Activated naive CD8-positive, alpha-beta T cell treated with anti-CD3 and anti-CD28 coated beads, Interleukin-2, amount 50 U/mL, for 24 hours (primary cell): Measurements from ENCODE around the gene PDE5A.
"Not testable (repeated sequence)": the region's sequence is repeated elsewhere in the genome, so short reads cannot be mapped to it uniquely, and the experiment has no call there.

Experiments
- ATAC-seq: fragments of 150-1000 bp; cut with Tn5 transposase; one replicate; pipeline ENCODE4 v1.10.0; 2021
- DNase-seq: peaks from one replicate; pipeline ENCODE4 v3.0.0; 2021
- H3K27ac Mint-ChIP-seq: one replicate; pipeline ENCODE4 v1.8.0; 2021; ENCODE audit warnings: mild to moderate bottlenecking, mixed read lengths
- H3K27me3 Mint-ChIP-seq: one replicate; pipeline ENCODE4 v1.8.0; 2021; ENCODE audit warnings: mixed read lengths
- H3K36me3 Mint-ChIP-seq: one replicate; pipeline ENCODE4 v1.8.0; 2021; ENCODE audit warnings: low read depth, mixed read lengths
- H3K4me1 Mint-ChIP-seq: one replicate; pipeline ENCODE4 v1.8.0; 2021; ENCODE audit warnings: mixed read lengths
- H3K4me3 Mint-ChIP-seq: one replicate; pipeline ENCODE4 v1.8.0; 2021; ENCODE audit warnings: mild to moderate bottlenecking, moderate library complexity, mixed read lengths
- H3K9me3 Mint-ChIP-seq: one replicate; pipeline ENCODE4 v1.8.0; 2021; ENCODE audit warnings: mixed read lengths

Gene PDE5A

GRCh38 chr4:119506806-119507205, 121.8 kb downstream of the PDE5A start:
- H3K4me1 Mint-ChIP-seq = no peaks in the 10 kb centered on the region
- no peak overlapping the region for H3K27ac Mint-ChIP-seq

GRCh38 chr4:119504616-119505015, 124.0 kb downstream of the PDE5A start:
- ATAC-seq (no peak), DNase-seq (no peak)
- peaks cover 10% of the 10 kb centered on the region for H3K36me3 Mint-ChIP-seq
- H3K4me1 Mint-ChIP-seq = no peaks in the 10 kb centered on the region
- no peaks in the 10 kb centered on the region for H3K9me3 Mint-ChIP-seq
- no peak overlapping the region for H3K27ac Mint-ChIP-seq
- H3K27me3 Mint-ChIP-seq = no peaks in the 10 kb centered on the region
- no peak overlapping the region for H3K4me3 Mint-ChIP-seq

More at GRCh38 chr4:119506806-119507205, 121.8 kb downstream of the PDE5A start:
- ATAC-seq (no peak), DNase-seq (no peak)
- no peaks in the 10 kb centered on the region for H3K9me3 Mint-ChIP-seq
- no peaks in the 10 kb centered on the region for H3K27me3 Mint-ChIP-seq
- no peak overlapping the region for H3K4me3 Mint-ChIP-seq
- H3K36me3 Mint-ChIP-seq = peaks cover 1% of the 10 kb centered on the region

- H3K4me1 Mint-ChIP-seq = no peaks in the 10 kb centered on the region
- no peak overlapping the region for H3K27ac Mint-ChIP-seq
- peaks cover 19% of the 10 kb centered on the region for H3K36me3 Mint-ChIP-seq
Measured at GRCh38 chr4:119501740-119502139, 126.9 kb downstream of the PDE5A start.

GRCh38 chr4:119498527-119498926, 130.1 kb downstream of the PDE5A start:
- Mint-ChIP-seq H3K9me3 (no peaks in the 10 kb centered on the region), H3K27ac (no peak overlapping the region), H3K4me3 (no peak overlapping the region), H3K4me1 (no peaks in the 10 kb centered on the region), H3K36me3 (peaks cover 27% of the 10 kb centered on the region), H3K27me3 (no peaks in the 10 kb centered on the region)
- no peak for ATAC-seq
- no peak for DNase-seq

More at GRCh38 chr4:119501740-119502139, 126.9 kb downstream of the PDE5A start:
- DNase-seq (no peak), ATAC-seq (no peak)
- Mint-ChIP-seq H3K4me3 (no peak overlapping the region), H3K9me3 (no peaks in the 10 kb centered on the region), H3K27me3 (no peaks in the 10 kb centered on the region)

- H3K9me3 Mint-ChIP-seq = no peaks in the 10 kb centered on the region
- H3K36me3 Mint-ChIP-seq = peaks cover 19% of the 10 kb centered on the region
- DNase-seq = no peak
- no peak overlapping the region for H3K27ac Mint-ChIP-seq
- no peaks in the 10 kb centered on the region for H3K4me1 Mint-ChIP-seq
- no peak overlapping the region for H3K4me3 Mint-ChIP-seq
- H3K27me3 Mint-ChIP-seq = no peaks in the 10 kb centered on the region
- ATAC-seq = no peak
Measured at GRCh38 chr4:119493886-119494285, 134.7 kb downstream of the PDE5A start.

- no peaks in the 10 kb centered on the region for H3K4me1 Mint-ChIP-seq
- ATAC-seq (no peak), DNase-seq (no peak)
- H3K27me3 Mint-ChIP-seq = no peaks in the 10 kb centered on the region
- H3K27ac Mint-ChIP-seq = no peak overlapping the region
- H3K36me3 Mint-ChIP-seq = peaks cover 14% of the 10 kb centered on the region
- H3K9me3 Mint-ChIP-seq = no peaks in the 10 kb centered on the region
- no peak overlapping the region for H3K4me3 Mint-ChIP-seq
Measured at GRCh38 chr4:119493419-119493818, 135.2 kb downstream of the PDE5A start.

GRCh38 chr4:119490335-119490734, 138.3 kb downstream of the PDE5A start:
- no peak overlapping the region for H3K27ac Mint-ChIP-seq
- ATAC-seq (no peak), DNase-seq (no peak)

GRCh38 chr4:119489305-119489704, 139.3 kb downstream of the PDE5A start:
- Mint-ChIP-seq H3K9me3 (peaks cover 11% of the 10 kb centered on the region), H3K4me1 (no peaks in the 10 kb centered on the region), H3K36me3 (peaks cover 12% of the 10 kb centered on the region), H3K4me3 (no peak overlapping the region), H3K27ac (no peak overlapping the region), H3K27me3 (no peaks in the 10 kb centered on the region)
- DNase-seq (no peak), ATAC-seq (no peak)

More at GRCh38 chr4:119490335-119490734, 138.3 kb downstream of the PDE5A start:
- Mint-ChIP-seq H3K36me3 (peaks cover 13% of the 10 kb centered on the region), H3K9me3 (peaks cover 6% of the 10 kb centered on the region), H3K4me3 (no peak overlapping the region), H3K27me3 (no peaks in the 10 kb centered on the region), H3K4me1 (no peaks in the 10 kb centered on the region)

- peaks cover 23% of the 10 kb centered on the region for H3K9me3 Mint-ChIP-seq
- no peak for ATAC-seq
- no peak overlapping the region for H3K27ac Mint-ChIP-seq
- H3K27me3 Mint-ChIP-seq = no peaks in the 10 kb centered on the region
- no peak for DNase-seq
- no peaks in the 10 kb centered on the region for H3K4me1 Mint-ChIP-seq
- H3K4me3 Mint-ChIP-seq = no peak overlapping the region
- H3K36me3 Mint-ChIP-seq = peaks cover 67% of the 10 kb centered on the region
Measured at GRCh38 chr4:119480331-119480730, 148.3 kb downstream of the PDE5A start.

GRCh38 chr4:119479835-119480234, 148.8 kb downstream of the PDE5A start:
- H3K27me3 Mint-ChIP-seq = no peaks in the 10 kb centered on the region
- peaks cover 23% of the 10 kb centered on the region for H3K9me3 Mint-ChIP-seq
- no peak overlapping the region for H3K27ac Mint-ChIP-seq
- no peaks in the 10 kb centered on the region for H3K4me1 Mint-ChIP-seq
- H3K36me3 Mint-ChIP-seq = peaks cover 72% of the 10 kb centered on the region
- H3K4me3 Mint-ChIP-seq = no peak overlapping the region
- no peak for ATAC-seq
- DNase-seq = no peak

GRCh38 chr4:119479180-119479808, 149.3 kb downstream of the PDE5A start:
- ATAC-seq = no peak
- Mint-ChIP-seq H3K27me3 (no peaks in the 10 kb centered on the region), H3K36me3 (peaks cover 69% of the 10 kb centered on the region)

GRCh38 chr4:119478446-119479179, 150.0 kb downstream of the PDE5A start:
- DNase-seq (no peak), ATAC-seq (no peak)
- Mint-ChIP-seq H3K36me3 (peaks cover 65% of the 10 kb centered on the region), H3K27ac (no peak overlapping the region), H3K4me1 (no peaks in the 10 kb centered on the region), H3K4me3 (no peak overlapping the region), H3K27me3 (no peaks in the 10 kb centered on the region), H3K9me3 (peaks cover 15% of the 10 kb centered on the region)

More at GRCh38 chr4:119479180-119479808, 149.3 kb downstream of the PDE5A start:
- no peak overlapping the region for H3K27ac Mint-ChIP-seq
- H3K4me3 Mint-ChIP-seq = no peak overlapping the region
- H3K9me3 Mint-ChIP-seq = peaks cover 18% of the 10 kb centered on the region
- DNase-seq = no peak
- H3K4me1 Mint-ChIP-seq = no peaks in the 10 kb centered on the region

- no peak for ATAC-seq
- H3K36me3 Mint-ChIP-seq = peaks cover 62% of the 10 kb centered on the region
- peaks cover 9% of the 10 kb centered on the region for H3K9me3 Mint-ChIP-seq
Measured at GRCh38 chr4:119477412-119478053, 151.1 kb downstream of the PDE5A start.

GRCh38 chr4:119471259-119471658, 157.3 kb downstream of the PDE5A start:
- Mint-ChIP-seq H3K4me1 (peaks cover 5% of the 10 kb centered on the region), H3K9me3 (no peaks in the 10 kb centered on the region), H3K27me3 (no peaks in the 10 kb centered on the region), H3K36me3 (peaks cover 39% of the 10 kb centered on the region), H3K4me3 (no peak overlapping the region), H3K27ac (no peak overlapping the region)
- ATAC-seq = no peak
- DNase-seq = no peak

More at GRCh38 chr4:119477412-119478053, 151.1 kb downstream of the PDE5A start:
- Mint-ChIP-seq H3K27ac (no peak overlapping the region), H3K4me3 (no peak overlapping the region), H3K27me3 (no peaks in the 10 kb centered on the region), H3K4me1 (no peaks in the 10 kb centered on the region)
- no peak for DNase-seq

- H3K27me3 Mint-ChIP-seq, DNase-seq, ATAC-seq, H3K9me3 Mint-ChIP-seq, H3K4me1 Mint-ChIP-seq, H3K4me3 Mint-ChIP-seq, H3K27ac Mint-ChIP-seq: not testable (repeated sequence)
- peaks cover 42% of the 10 kb centered on the region for H3K36me3 Mint-ChIP-seq
Measured at GRCh38 chr4:119470737-119471063, 157.9 kb downstream of the PDE5A start.
